Measurements from ENCODE around the gene KIF26B.

Gene KIF26B

DNA sequence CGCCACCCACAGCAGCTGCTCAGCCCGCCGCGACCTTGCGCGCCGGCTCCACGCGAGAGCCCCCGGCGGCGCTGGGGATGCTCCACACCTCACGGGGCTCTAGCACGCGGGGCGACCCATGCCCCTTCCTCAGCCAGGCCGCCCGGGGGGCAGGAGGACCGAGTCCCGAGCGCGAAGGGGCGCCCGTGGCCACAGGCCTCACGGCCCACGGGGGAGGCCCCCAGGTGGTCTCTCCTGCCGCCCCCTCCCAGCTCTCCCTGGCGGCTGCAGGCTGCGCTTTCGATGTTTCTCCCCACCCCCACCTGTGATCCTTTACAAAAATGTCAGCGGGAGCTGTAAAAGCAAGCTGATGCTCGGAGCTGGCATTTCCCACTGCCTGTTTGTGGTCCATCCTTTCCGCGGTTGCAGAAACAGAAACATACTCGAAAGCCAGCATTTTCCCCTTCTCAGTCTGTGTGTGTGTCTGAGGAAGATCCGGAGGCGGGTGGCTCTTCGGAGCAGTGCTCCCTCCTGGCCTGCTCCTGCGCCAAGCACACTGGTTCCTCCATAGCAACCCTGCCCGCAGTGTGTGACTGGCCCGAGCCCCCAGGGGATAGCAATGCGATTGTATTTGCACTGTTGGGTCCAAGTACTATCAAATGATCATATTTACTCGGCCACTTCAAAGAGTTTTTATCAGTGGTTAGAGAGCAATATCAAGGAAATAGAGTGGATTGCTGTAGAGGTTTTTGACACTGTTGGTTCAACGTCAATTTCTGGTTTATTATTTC is 2.1 kb downstream of the KIF26B start:
- Histone ChIP-seq H3K9me3 (ENCODE audit: severe bottlenecking) (peaks cover 2% of the 10 kb centered on the region), H3K27ac (no peak overlapping the region), H3K36me3 (no peaks in the 10 kb centered on the region), H3K4me3 (ENCODE audit: low read depth, low read length) (peak overlapping the region; percentile 54), H3K27me3 (ENCODE audit: insufficient read depth, low read depth, severe bottlenecking) (peaks cover 38% of the 10 kb centered on the region)
- no peak for DNase-seq
- TF ChIP-seq, protein P1, sequence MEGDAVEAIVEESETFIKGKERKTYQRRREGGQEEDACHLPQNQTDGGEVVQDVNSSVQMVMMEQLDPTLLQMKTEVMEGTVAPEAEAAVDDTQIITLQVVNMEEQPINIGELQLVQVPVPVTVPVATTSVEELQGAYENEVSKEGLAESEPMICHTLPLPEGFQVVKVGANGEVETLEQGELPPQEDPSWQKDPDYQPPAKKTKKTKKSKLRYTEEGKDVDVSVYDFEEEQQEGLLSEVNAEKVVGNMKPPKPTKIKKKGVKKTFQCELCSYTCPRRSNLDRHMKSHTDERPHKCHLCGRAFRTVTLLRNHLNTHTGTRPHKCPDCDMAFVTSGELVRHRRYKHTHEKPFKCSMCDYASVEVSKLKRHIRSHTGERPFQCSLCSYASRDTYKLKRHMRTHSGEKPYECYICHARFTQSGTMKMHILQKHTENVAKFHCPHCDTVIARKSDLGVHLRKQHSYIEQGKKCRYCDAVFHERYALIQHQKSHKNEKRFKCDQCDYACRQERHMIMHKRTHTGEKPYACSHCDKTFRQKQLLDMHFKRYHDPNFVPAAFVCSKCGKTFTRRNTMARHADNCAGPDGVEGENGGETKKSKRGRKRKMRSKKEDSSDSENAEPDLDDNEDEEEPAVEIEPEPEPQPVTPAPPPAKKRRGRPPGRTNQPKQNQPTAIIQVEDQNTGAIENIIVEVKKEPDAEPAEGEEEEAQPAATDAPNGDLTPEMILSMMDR (IDR thresholded peaks at IDR 0.05; ENCODE audit: low read depth, low read length) = no peak

DNA sequence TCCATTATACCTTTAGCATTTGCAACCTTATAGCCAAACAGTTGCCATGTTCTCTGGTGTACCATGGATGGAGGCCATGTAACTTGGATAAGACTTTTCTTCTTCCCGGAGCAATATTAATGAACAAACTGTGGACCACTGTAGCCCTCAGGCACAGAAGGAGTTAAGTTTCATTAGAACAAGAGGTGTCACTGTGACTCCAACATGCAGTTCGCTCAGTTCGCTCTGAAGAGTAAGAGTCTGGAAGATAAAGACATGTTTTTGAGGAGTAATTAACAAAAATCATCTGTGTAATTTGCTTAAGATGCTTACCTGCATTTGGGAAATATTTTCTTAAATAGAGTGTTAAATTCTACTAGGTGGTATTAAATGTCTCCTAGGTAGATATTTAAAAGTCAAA is 4.1 kb downstream of the KIF26B start:
- peaks cover 27% of the 10 kb centered on the region for H3K27me3 ChIP-seq (ENCODE audit: insufficient read depth, low read depth, severe bottlenecking)
- no peak for DNase-seq
- no peak overlapping the region for H3K4me3 ChIP-seq (ENCODE audit: low read depth, low read length)
- H3K36me3 ChIP-seq = no peaks in the 10 kb centered on the region
- peaks cover 2% of the 10 kb centered on the region for H3K9me3 ChIP-seq (ENCODE audit: severe bottlenecking)
- H3K27ac ChIP-seq = no peak overlapping the region
- TF ChIP-seq, protein P1 (IDR thresholded peaks at IDR 0.05; ENCODE audit: low read depth, low read length) = no peak

DNA sequence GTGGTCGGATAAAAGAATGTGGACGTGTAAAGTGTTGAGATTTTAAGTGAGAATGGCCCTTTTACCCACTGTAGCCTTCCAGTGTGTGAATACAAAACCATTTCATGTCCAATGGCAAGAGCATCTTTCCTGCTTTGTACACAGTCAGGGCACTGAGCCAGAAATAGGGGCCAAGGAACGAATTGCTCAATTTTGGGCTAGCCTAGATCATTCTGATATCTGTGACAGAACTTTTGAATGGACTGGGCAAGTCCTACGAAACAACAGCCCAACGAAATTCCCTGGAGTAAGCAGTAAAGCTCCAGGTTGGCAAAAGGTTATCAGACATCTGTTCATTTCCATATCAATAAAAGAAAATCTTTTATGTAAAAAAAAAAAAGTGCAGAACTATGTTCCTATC is 5.5 kb downstream of the KIF26B start:
- TF ChIP-seq, protein P1 (IDR thresholded peaks at IDR 0.05; ENCODE audit: low read depth, low read length) = no peak

DNA sequence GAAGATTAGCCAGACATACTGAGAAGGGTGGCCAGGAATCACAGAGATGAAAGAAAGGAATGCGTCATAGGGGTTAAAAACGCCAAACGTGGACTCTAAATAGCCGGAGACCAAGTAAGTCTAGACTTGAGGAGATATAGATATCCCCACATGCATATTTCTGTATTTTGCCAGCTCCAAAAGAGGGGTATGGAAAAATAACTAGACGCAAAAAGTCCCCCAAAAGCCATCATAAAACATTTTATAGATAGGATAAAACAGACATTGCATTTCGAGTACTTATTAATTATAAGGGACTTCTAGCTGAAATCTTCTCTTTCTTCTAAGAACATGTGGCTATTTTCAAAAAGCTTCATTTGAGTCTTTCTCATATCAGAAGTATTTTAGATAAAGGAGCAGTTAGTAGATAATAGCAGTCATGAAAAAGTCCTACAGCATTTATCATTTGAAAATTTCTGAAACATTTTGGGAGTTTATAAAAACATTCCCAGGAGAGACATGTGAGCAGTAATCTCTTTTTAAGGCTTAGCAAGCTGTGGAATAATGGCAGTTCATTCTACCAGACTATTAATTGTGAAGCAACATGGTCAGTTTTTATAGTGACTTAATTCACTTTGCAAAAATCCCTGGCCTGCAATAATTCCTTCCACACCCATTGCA is 6.1 kb downstream of the KIF26B start:
- no peak overlapping the region for H3K27ac ChIP-seq
- H3K27me3 ChIP-seq (ENCODE audit: insufficient read depth, low read depth, severe bottlenecking) = peaks cover 8% of the 10 kb centered on the region
- no peak overlapping the region for H3K4me3 ChIP-seq (ENCODE audit: low read depth, low read length)
- DNase-seq = no peak
- peaks cover 5% of the 10 kb centered on the region for H3K9me3 ChIP-seq (ENCODE audit: severe bottlenecking)
- TF ChIP-seq, protein P1 (IDR thresholded peaks at IDR 0.05; ENCODE audit: low read depth, low read length) = no peak
- no peaks in the 10 kb centered on the region for H3K36me3 ChIP-seq

More for the DNA sequence above, 5.5 kb downstream of the KIF26B start:
- H3K4me3 ChIP-seq (ENCODE audit: low read depth, low read length) = no peak overlapping the region
- no peaks in the 10 kb centered on the region for H3K36me3 ChIP-seq
- peaks cover 14% of the 10 kb centered on the region for H3K27me3 ChIP-seq (ENCODE audit: insufficient read depth, low read depth, severe bottlenecking)
- H3K27ac ChIP-seq = no peak overlapping the region
- DNase-seq = no peak
- peaks cover 5% of the 10 kb centered on the region for H3K9me3 ChIP-seq (ENCODE audit: severe bottlenecking)

DNA sequence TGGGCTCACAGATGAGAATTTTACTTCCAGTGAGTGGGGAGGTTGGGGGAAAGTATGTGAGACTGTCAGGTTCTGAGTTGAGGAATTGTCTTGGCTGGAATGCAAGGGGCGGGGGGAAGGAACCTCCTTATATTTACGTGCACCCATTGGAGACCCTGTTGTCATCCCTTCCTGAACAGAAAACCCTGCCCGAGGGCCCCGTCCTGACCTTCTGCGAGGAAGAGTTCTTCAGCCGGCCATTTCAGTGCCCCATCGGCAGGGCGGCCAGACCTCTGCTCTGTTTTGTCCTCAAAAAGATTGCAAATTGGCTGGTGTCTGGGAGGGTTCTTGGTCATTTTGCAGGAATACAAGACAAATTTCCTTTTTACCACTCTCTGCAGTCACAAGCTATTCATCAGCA is 7.1 kb downstream of the KIF26B start:
- DNase-seq = no peak
- H3K27me3 ChIP-seq (ENCODE audit: insufficient read depth, low read depth, severe bottlenecking) = peaks cover 3% of the 10 kb centered on the region

More for the DNA sequence above, 7.1 kb downstream of the KIF26B start:
- Histone ChIP-seq H3K4me3 (ENCODE audit: low read depth, low read length) (no peak overlapping the region), H3K9me3 (ENCODE audit: severe bottlenecking) (peaks cover 5% of the 10 kb centered on the region), H3K27ac (no peak overlapping the region), H3K36me3 (no peaks in the 10 kb centered on the region)
- TF ChIP-seq, protein P1 (IDR thresholded peaks at IDR 0.05; ENCODE audit: low read depth, low read length) = no peak

Measured in WERI-Rb-1 (cell line).